Effector memory CD4-positive, alpha-beta T cell (primary cell): ENCODE data around the gene TNFRSF4.
"Not testable (repeated sequence)": the region's sequence is repeated elsewhere in the genome, so short reads cannot be mapped to it uniquely, and the experiment has no call there.

ENCODE experiments used
- DNase-seq, 3 donors: peaks; one replicate each; pipeline ENCODE4 v3.0.0-alpha.2; 2020
- H3K27ac ChIP-seq: 2 replicates; pipeline ENCODE4 v1.7.0; 2013; ENCODE audit warnings: mild to moderate bottlenecking, low read length, moderate library complexity; ENCODE audit not compliant: insufficient read depth, poor library complexity, severe bottlenecking
- H3K27me3 ChIP-seq: replicated peaks from 2 replicates; pipeline ENCODE4 v1.7.0; 2013; ENCODE audit warnings: mild to moderate bottlenecking, low read length; ENCODE audit not compliant: insufficient read depth, control insufficient read depth, poor library complexity, severe bottlenecking
- H3K36me3 ChIP-seq: 2 replicates; pipeline ENCODE4 v1.7.0; 2013; ENCODE audit warnings: mild to moderate bottlenecking, low read length, moderate library complexity; ENCODE audit not compliant: control insufficient read depth, insufficient read depth
- H3K4me1 ChIP-seq: 2 replicates; pipeline ENCODE4 v1.7.0; 2013; ENCODE audit warnings: low read length, mild to moderate bottlenecking; ENCODE audit not compliant: control insufficient read depth, insufficient read depth, poor library complexity, severe bottlenecking
- H3K4me3 ChIP-seq: 2 replicates; pipeline ENCODE4 v1.7.0; 2013; ENCODE audit warnings: low read length, low read depth, mild to moderate bottlenecking; ENCODE audit not compliant: insufficient read depth, poor library complexity, severe bottlenecking
- H3K9me3 ChIP-seq: 2 replicates; pipeline ENCODE4 v1.7.0; 2013; ENCODE audit warnings: mild to moderate bottlenecking, low read length, moderate library complexity; ENCODE audit not compliant: control insufficient read depth

Gene TNFRSF4

GRCh38 chr1:1199961-1200875, 13.7 kb downstream of the TNFRSF4 start:
- H3K36me3 ChIP-seq, result no peaks in the 10 kb centered on the region
- H3K27ac ChIP-seq, result peak overlapping the region; percentile 74
- H3K9me3 ChIP-seq, result no peaks in the 10 kb centered on the region
- H3K4me1 ChIP-seq, result peaks cover 11% of the 10 kb centered on the region
- peak overlapping the region; percentile 46 for H3K4me3 ChIP-seq
- DNase-seq, result no peak
- no peaks in the 10 kb centered on the region for H3K27me3 ChIP-seq

GRCh38 chr1:1199141-1199960, 14.6 kb downstream of the TNFRSF4 start:
- H3K9me3 ChIP-seq, result no peaks in the 10 kb centered on the region
- no peak overlapping the region for H3K4me3 ChIP-seq
- peaks cover 7% of the 10 kb centered on the region for H3K4me1 ChIP-seq
- no peaks in the 10 kb centered on the region for H3K36me3 ChIP-seq
- H3K27me3 ChIP-seq, result no peaks in the 10 kb centered on the region
- no peak overlapping the region for H3K27ac ChIP-seq
- no peak for DNase-seq

DNA sequence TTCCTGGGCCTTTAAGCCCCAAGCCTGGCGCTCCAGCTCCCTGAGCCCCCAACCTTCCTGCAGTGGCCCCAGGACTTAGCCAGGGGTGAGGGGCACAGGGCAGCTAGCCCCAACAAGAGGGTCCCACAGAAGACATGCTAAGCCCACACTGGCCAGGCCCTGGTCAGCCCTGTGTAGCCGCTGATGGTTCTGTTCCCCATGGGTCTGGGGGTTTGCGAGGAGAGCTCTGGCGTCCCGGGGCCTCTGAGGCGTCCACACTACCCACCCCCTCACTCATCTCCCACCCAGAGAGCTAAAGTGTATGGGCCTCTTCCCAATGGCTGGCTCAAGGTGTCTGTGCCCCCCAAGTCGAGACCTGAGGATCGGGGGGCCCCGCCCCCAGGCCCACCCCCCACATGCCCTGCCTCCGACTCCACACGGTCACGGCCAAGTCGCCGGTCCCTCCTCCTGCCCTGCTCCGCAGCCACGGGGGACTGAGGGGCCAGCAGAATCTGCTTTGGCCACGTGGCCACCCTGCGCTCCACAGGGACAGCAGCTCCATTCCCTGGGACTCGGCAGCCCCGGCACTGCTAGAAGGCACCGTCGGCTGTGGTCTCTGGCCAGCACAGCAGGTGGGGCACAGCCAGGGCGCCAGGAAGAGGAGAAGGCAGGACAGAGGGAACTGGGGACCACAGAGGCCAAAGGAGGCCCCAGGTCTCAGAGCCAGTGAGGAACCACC, 15.4 kb downstream of the TNFRSF4 start:
- DNase-seq, result no peak
- Histone ChIP-seq H3K36me3 (no peaks in the 10 kb centered on the region), H3K4me1 (peaks cover 7% of the 10 kb centered on the region), H3K27me3 (no peaks in the 10 kb centered on the region), H3K27ac (no peak overlapping the region), H3K9me3 (no peaks in the 10 kb centered on the region), H3K4me3 (no peak overlapping the region)

DNA sequence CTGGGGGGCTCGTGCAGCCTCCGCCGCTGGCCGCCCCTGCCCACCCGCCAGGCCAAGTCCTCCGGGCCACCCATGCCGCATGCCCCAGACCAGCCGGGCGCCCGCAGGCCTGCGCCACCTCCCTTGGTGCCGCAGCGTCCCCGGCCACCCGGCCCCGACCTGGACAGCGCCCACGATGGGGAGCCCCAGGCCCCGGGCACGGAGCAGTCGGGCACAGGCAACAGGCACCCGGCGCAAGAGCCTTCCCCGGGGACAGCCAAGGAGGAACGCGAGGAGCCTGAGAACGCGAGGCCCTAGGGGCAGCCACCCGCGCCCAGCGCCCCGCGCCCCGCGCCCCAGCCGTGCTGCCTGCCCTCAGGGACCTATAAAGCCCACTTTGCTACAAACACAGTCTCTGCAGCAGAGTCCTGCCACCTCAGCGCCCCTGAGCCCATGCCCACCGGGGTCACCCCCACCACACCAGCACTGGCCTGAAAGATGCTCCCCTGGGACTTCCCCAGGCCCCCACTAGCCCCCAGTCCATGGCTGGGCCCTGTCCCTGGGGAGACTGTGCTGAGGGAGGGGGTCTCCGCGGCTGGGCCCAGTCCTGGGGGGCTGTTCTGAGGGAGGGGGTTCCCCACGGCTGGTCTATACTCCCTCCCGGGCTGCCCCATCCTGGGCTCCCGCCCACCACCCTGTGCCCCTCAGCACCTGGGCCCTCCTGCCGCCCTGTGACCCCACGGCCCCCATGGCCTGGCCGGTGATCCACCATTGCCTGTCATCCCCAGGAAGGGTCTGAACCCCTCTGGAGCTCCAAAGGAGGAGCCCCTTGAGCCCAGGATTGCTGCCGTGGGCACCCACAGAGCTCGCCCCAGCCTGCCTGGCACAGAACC, 16.2 kb downstream of the TNFRSF4 start:
- no peak for DNase-seq
- Histone ChIP-seq H3K27ac (no peak overlapping the region), H3K36me3 (no peaks in the 10 kb centered on the region), H3K27me3 (no peaks in the 10 kb centered on the region), H3K9me3 (no peaks in the 10 kb centered on the region), H3K4me3 (no peak overlapping the region), H3K4me1 (peaks cover 7% of the 10 kb centered on the region)

- Histone ChIP-seq H3K4me1 (peaks cover 7% of the 10 kb centered on the region), H3K9me3 (no peaks in the 10 kb centered on the region), H3K27ac (no peak overlapping the region), H3K27me3 (no peaks in the 10 kb centered on the region), H3K4me3 (no peak overlapping the region), H3K36me3 (no peaks in the 10 kb centered on the region)
- no peak for DNase-seq
These were observed 16.8 kb downstream of the TNFRSF4 start for GRCh38 chr1:1197188-1197500.

DNA sequence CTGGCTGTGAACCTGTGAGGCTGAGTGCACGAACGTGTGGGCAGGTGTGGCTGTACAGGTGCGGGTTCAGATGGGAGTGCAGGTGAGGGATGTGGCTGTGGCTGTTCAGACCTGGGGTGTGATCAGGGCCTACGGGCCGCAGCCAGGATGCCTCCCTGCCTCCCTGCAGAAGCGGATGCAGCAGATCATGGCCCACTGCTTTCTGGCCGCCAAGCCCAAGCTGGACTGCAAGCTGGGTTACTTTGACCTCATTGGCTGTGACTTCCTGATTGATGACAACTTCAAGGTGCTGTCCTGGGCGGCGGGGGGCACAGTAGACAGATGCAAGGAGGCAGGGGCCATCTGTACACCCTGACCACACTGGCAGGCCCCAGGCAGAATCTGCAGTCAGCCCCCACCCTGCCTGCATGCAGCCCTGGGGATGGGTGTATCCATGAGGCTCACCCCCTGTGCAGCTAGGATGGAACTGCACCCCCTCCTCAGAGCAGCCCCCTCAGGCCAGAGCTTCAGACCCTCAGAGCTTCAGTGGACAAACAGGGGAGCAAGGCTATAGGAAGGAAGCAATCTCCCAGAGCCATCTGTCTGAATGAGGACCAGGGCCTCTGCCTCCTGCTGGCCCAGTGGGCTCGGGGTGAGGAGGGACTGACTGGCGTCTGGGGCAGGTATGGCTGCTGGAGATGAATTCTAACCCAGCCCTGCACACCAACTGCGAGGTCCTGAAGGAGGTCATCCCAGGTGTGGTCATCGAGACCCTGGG, 17.3 kb downstream of the TNFRSF4 start:
- H3K4me3 ChIP-seq, result no peak overlapping the region
- DNase-seq, result no peak
- no peaks in the 10 kb centered on the region for H3K36me3 ChIP-seq
- H3K27ac ChIP-seq, result no peak overlapping the region
- no peaks in the 10 kb centered on the region for H3K9me3 ChIP-seq
- peaks cover 7% of the 10 kb centered on the region for H3K4me1 ChIP-seq
- H3K27me3 ChIP-seq, result no peaks in the 10 kb centered on the region

DNA sequence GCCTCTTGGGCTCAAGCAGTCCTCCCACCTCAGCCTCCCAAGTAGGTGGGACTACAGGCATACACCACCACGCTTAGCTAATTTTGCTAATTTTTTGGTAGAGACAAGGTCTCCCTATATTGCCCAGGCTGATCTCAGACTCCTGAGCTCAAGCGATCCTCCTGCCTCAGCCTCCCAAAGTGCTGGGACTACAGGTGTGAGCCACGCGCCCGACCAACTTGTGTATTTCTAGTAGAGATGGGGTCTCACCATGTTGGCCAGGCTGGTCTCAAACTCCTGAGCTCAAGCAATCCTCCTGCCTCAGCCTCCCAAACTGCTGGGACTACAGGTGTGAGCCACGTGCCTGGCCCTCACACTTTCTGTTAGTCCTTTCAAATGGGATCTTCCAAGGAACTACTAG, 18.2 kb downstream of the TNFRSF4 start:
- H3K27me3 ChIP-seq, DNase-seq: not testable (repeated sequence)

GRCh38 chr1:1194723-1195122, 19.2 kb downstream of the TNFRSF4 start:
- no peak for DNase-seq
- Histone ChIP-seq H3K4me1 (no peaks in the 10 kb centered on the region), H3K9me3 (no peaks in the 10 kb centered on the region), H3K27me3 (no peaks in the 10 kb centered on the region), H3K4me3 (no peak overlapping the region), H3K36me3 (no peaks in the 10 kb centered on the region), H3K27ac (no peak overlapping the region)

More for the DNA sequence above, 18.2 kb downstream of the TNFRSF4 start:
- not testable (repeated sequence) for H3K9me3 ChIP-seq, H3K4me3 ChIP-seq, H3K4me1 ChIP-seq, H3K27ac ChIP-seq, H3K36me3 ChIP-seq

- Histone ChIP-seq H3K27ac (no peak overlapping the region), H3K9me3 (no peaks in the 10 kb centered on the region), H3K27me3 (no peaks in the 10 kb centered on the region), H3K4me3 (no peak overlapping the region), H3K36me3 (no peaks in the 10 kb centered on the region), H3K4me1 (no peaks in the 10 kb centered on the region)
- no peak for DNase-seq
These were observed 22.2 kb downstream of the TNFRSF4 start for GRCh38 chr1:1191734-1192133.
